Measurements from ENCODE around the gene BAIAP2L2. TPM values are rescaled to one million over a fixed set of nuclear protein-coding genes. Genes with fewer than 3 reads are reported as not detected.

The BAIAP2L2 gene
- total RNA-seq, 1 experiment from 2014 or later, result 8.1 TPM

DNA sequence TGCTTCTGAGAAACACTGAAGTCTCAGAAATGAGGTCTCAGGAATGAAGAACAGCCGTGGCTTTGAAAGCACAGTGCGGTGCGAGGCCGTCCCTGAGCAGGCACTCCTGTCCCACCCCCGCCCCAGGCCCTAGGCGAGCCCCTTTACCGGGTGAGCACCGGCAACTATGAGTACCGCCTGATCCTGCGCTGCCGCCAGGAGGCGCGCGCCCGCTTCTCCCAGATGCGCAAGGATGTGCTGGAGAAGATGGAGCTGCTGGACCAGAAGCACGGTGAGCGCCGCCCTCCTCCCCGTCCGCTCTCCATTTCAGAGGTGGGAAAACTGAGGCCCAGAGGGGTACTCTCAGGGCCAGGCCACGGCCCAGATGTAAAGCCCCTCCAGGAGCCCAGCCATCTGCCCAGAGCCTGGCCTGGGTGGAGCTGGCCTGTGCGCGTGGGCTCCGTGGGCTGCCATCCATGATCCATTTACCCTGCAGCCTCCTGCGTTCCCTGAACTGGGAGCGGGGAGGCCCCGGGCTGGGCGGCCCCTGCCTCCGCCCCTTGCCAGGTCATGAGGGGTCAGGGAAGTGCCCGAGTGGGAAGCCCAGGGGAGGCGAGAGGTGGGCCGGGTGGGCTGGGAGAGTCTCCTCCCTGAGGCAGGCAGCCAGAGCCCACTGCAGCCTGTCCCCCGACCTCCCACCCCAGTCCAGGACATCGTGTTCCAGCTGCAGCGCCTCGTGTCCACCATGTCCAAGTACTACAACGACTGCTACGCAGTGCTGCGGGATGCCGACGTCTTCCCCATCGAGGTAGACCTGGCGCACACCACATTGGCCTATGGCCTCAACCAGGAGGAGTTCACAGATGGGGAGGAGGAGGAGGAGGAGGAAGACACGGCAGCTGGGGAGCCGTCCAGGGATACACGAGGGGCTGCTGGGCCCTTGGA is 36.0 kb downstream of the BAIAP2L2 start:
- in situ Hi-C loops (cut with HindIII; ENCODE audit: low pct_unique_long_range_greater_than_20kb, low sequenced_read_pairs), result no loop called here
- no peak for DNase-seq (ENCODE audit: low read depth)

- DNase-seq (ENCODE audit: low read depth), result no peak
- in situ Hi-C loops (cut with HindIII; ENCODE audit: low pct_unique_long_range_greater_than_20kb, low sequenced_read_pairs), result no loop called here
Measured at GRCh38 chr22:38073150-38074130, 37.0 kb downstream of the BAIAP2L2 start.

DNA sequence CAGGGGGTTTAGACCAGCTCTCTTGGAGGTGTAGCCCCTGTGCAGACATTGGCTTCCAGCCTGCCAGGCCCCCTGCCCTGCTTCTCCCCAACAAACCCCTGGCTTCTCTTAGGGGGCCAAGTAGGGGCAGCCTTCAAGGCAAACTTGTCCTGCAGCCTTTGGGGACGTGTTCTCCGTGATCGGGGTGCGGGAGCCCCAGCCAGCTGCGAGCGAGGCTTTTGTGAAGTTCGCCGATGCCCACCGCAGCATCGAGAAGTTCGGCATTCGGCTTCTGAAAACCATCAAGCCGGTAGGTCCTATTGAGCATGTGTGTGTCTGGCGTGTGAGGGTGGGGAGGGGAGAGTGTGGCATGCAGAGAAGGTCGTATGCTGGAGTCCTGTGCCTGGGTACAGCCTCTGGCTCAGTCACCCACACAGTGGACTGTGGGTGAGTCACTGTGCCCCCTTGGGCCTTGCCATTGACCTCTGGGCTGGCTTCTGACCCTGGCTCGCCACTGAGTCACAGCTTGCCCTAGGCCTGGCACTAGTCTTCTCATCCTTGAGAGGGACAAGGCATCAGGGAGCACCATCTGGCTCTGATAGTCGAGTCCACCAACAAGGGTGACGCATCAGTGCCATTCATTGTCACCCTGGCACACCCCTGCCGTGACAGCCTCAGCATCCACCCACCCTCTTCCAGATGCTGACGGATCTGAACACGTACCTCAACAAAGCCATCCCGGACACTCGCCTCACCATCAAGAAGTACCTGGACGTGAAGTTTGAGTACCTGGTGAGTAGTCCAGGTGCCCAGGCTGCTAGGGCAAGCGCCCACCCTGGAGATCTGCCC is 37.9 kb downstream of the BAIAP2L2 start:
- no peak for DNase-seq (ENCODE audit: low read depth)
- in situ Hi-C loops (cut with HindIII; ENCODE audit: low pct_unique_long_range_greater_than_20kb, low sequenced_read_pairs), result no loop called here

- no peak for DNase-seq (ENCODE audit: low read depth)
- in situ Hi-C loops (cut with HindIII; ENCODE audit: low pct_unique_long_range_greater_than_20kb, low sequenced_read_pairs), result no loop called here
Measured at GRCh38 chr22:38071421-38072321, 38.8 kb downstream of the BAIAP2L2 start.

DNA sequence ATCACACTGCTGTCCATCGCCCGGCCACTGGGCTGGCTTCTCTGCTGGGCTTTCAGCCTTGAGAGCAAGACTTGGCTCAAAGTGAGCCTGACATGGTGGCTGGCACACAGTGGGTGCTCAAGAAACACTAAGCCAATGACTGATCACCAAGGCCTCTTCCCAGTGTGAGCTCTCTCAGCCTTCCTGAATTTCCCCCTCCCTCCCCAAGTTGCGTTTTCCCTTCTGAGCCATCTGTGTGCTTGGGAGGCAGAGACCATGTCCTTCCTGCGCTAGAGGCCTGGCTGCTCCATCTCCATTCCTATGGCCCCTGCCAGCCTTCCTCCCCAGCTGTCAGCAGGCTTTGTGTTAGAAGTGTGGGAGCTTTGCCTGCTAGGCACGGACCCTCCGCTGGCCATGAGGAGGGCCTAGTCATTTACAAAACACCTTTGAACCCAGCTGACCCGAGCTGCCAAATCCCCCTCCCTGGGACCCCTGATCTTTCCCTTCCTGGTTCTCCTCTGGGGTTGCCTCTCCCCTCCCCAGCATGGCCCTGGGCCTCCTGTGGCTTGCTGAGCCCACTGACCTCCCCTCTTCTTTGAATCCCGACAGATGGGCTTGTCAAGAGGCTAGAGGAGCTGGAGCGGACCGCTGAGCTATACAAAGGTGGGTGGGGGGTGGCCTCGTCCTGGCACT is 40.1 kb downstream of the BAIAP2L2 start:
- no peak for DNase-seq (ENCODE audit: low read depth)
- in situ Hi-C loops (cut with HindIII; ENCODE audit: low pct_unique_long_range_greater_than_20kb, low sequenced_read_pairs), result no loop called here

GRCh38 chr22:38069372-38070249 is 40.9 kb downstream of the BAIAP2L2 start:
- in situ Hi-C loops (cut with HindIII; ENCODE audit: low pct_unique_long_range_greater_than_20kb, low sequenced_read_pairs), result no loop called here
- DNase-seq (ENCODE audit: low read depth), result no peak

DNA sequence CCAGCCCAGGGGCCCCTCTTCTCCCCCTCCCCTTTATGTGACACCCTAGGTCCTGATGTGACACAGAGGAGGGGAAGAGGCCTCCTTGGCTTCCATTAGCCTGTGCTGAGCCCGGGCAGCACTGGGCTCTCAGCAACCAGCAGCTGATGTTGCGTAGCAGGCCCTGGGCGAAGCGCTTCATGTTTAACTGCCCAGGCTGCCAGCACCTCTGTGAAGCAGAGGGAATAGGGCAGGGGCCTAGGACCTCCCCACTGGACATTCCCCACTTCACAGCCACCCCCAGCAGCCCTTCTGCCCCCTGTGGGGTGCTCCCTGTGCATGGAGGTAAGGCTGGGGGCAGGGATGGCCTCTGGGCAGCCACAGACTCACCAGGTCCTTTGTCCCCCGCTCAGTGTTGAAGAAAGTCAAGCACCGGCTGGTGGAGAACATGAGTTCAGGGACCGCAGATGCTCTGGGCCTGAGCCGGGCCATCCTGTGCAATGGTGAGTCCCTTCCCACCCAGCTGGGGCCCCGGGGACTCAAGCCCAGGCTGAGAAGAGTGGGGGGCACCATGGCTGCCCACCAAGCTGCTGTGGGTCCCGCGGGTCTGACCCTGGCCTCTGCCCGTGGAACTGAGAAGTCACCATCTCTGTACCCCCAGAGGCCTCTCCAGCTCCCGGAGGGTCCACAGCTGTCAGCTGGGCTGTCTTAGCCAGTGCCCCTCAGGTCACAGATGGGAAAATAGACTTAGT is 41.7 kb downstream of the BAIAP2L2 start:
- in situ Hi-C loops (cut with HindIII; ENCODE audit: low pct_unique_long_range_greater_than_20kb, low sequenced_read_pairs), result no loop called here
- no peak for DNase-seq (ENCODE audit: low read depth)

GRCh38 chr22:38067761-38068360 is 42.6 kb downstream of the BAIAP2L2 start:
- in situ Hi-C loops (cut with HindIII; ENCODE audit: low pct_unique_long_range_greater_than_20kb, low sequenced_read_pairs), result no loop called here
- DNase-seq (ENCODE audit: low read depth), result no peak

GRCh38 chr22:38067028-38067415 is 43.5 kb downstream of the BAIAP2L2 start:
- no peak for DNase-seq (ENCODE audit: low read depth)
- in situ Hi-C loops (cut with HindIII; ENCODE audit: low pct_unique_long_range_greater_than_20kb, low sequenced_read_pairs), result no loop called here

DNA sequence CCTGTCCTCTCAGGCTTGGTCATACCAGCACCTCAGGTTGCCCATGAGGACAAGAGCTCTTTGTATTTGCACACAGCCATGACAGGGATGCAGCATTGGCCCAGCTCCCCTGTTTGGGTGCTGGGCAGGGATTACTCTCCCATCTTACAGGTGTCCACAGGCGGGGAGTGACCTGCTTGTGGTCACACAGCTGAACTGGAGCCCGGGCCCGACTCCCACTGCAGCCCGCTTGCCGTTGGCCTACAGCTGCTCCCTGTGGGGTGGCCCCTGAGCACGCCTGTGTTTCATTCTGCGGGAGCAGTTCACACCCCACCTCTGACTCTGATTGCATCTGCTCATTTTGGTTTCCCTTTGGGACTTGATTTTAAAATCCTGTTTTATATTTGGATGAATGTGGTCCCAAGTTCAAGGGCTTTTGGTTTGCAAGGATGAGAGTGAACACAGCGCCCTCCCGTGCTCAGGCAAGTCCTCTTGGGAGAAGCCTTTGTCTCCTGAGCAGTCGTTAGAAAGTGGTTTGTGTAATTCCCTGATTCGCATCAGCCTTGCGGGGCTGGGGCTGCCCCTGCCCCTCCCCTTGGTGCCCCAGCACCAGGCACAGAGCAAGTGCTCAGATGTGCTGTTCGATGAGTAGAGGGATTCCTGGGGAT is 44.0 kb downstream of the BAIAP2L2 start:
- DNase-seq (ENCODE audit: low read depth), result no peak
- in situ Hi-C loops (cut with HindIII; ENCODE audit: low pct_unique_long_range_greater_than_20kb, low sequenced_read_pairs), result no loop called here

GRCh38 chr22:38065539-38065938 is 44.9 kb downstream of the BAIAP2L2 start:
- no peak for DNase-seq (ENCODE audit: low read depth)
- in situ Hi-C loops (cut with HindIII; ENCODE audit: low pct_unique_long_range_greater_than_20kb, low sequenced_read_pairs), result no loop called here

- in situ Hi-C loops (cut with HindIII; ENCODE audit: low pct_unique_long_range_greater_than_20kb, low sequenced_read_pairs), result no loop called here
- no peak for DNase-seq (ENCODE audit: low read depth)
Measured at GRCh38 chr22:38062791-38063190, 47.7 kb downstream of the BAIAP2L2 start.

- in situ Hi-C loops (cut with HindIII; ENCODE audit: low pct_unique_long_range_greater_than_20kb, low sequenced_read_pairs), result no loop called here
- DNase-seq (ENCODE audit: low read depth), result peak; percentile 90
Measured at GRCh38 chr22:38056969-38057891, 53.3 kb downstream of the BAIAP2L2 start, which contains the start of gene PICK1. Gene PICK1, plus strand, starts transcription at chr22:38057404. Its CDS starts 406 bp downstream, at chr22:38057810.
